H9 (cell line): ENCODE results near the gene SHC1. TPM values are rescaled to one million over a fixed set of nuclear protein-coding genes. Genes with fewer than 3 reads are reported as not detected.

Experiments used
- DNase-seq: peaks from one replicate; pipeline ENCODE4 v3.0.0-alpha.2; 2017
- H2AFZ ChIP-seq: one replicate; pipeline ENCODE4 v1.6.1; 2013; ENCODE audit warnings: mild to moderate bottlenecking, low read length, control low read depth, moderate library complexity
- H2AK5ac ChIP-seq: 2 replicates; pipeline ENCODE4 v1.6.1; 2013; ENCODE audit warnings: low read length, control low read depth, mixed read lengths; ENCODE audit not compliant: insufficient read length
- H2BK120ac ChIP-seq: one replicate; pipeline ENCODE4 v1.6.1; 2013; ENCODE audit warnings: low read depth, mild to moderate bottlenecking, low read length, control low read depth, inconsistent platforms; ENCODE audit not compliant: poor library complexity, severe bottlenecking
- H2BK12ac ChIP-seq: 2 replicates; pipeline ENCODE4 v1.6.1; 2013; ENCODE audit warnings: low read length, control low read depth, mixed read lengths, low read depth; ENCODE audit not compliant: insufficient read length
- H2BK15ac ChIP-seq: 2 replicates; pipeline ENCODE4 v1.6.1; 2013; ENCODE audit warnings: low read depth, low read length, control low read depth
- H2BK20ac ChIP-seq: one replicate; pipeline ENCODE4 v1.6.1; 2013; ENCODE audit warnings: low read depth, mild to moderate bottlenecking, low read length, control low read depth, inconsistent platforms; ENCODE audit not compliant: poor library complexity, severe bottlenecking
- H2BK5ac ChIP-seq: 2 replicates; pipeline ENCODE4 v1.6.1; 2013; ENCODE audit warnings: low read length, control low read depth, mixed read lengths; ENCODE audit not compliant: insufficient read length
- H3K14ac ChIP-seq: 2 replicates; pipeline ENCODE4 v1.6.1; 2013; ENCODE audit warnings: low read length, control low read depth; ENCODE audit not compliant: insufficient read depth
- H3K18ac ChIP-seq: 2 replicates; pipeline ENCODE4 v1.6.1; 2013; ENCODE audit warnings: low read depth, mild to moderate bottlenecking, mixed read lengths, low read length, control low read depth; ENCODE audit not compliant: insufficient read length
- H3K23ac ChIP-seq: 2 replicates; pipeline ENCODE4 v1.6.1; 2013; ENCODE audit warnings: low read length, control low read depth, mixed read lengths, low read depth; ENCODE audit not compliant: insufficient read length
- H3K23me2 ChIP-seq: 2 replicates; pipeline ENCODE4 v1.6.1; 2013; ENCODE audit warnings: low read depth, mild to moderate bottlenecking, mixed read lengths, low read length, control low read depth; ENCODE audit not compliant: insufficient read length, poor library complexity, severe bottlenecking
- H3K27ac ChIP-seq: 2 replicates; pipeline ENCODE4 v1.5.1; 2013; ENCODE audit warnings: low read length, control low read depth, mixed read lengths, low read depth; ENCODE audit not compliant: insufficient read length
- H3K27me3 ChIP-seq: 2 replicates; pipeline ENCODE4 v1.6.1; 2013; ENCODE audit warnings: low read length, control low read depth, inconsistent platforms; ENCODE audit not compliant: insufficient read depth
- H3K4ac ChIP-seq: 2 replicates; pipeline ENCODE4 v1.6.1; 2013; ENCODE audit warnings: low read depth, mild to moderate bottlenecking, control low read depth, inconsistent platforms, low read length, moderate library complexity
- H3K4me1 ChIP-seq: 2 replicates; pipeline ENCODE4 v1.6.1; 2013; ENCODE audit warnings: low read length, control low read depth, inconsistent platforms; ENCODE audit not compliant: insufficient read depth
- H3K4me2 ChIP-seq: 2 replicates; pipeline ENCODE4 v1.6.1; 2013; ENCODE audit warnings: low read length, control low read depth, mixed read lengths; ENCODE audit not compliant: insufficient read length, insufficient read depth
- H3K56ac ChIP-seq: 2 replicates; pipeline ENCODE4 v1.6.1; 2013; ENCODE audit warnings: low read depth, mild to moderate bottlenecking, mixed read lengths, low read length, control low read depth; ENCODE audit not compliant: insufficient read length
- H3K79me1 ChIP-seq: 2 replicates; pipeline ENCODE4 v1.6.1; 2013; ENCODE audit warnings: low read depth, mild to moderate bottlenecking, moderate library complexity, low read length, control low read depth, inconsistent platforms; ENCODE audit not compliant: insufficient read depth, poor library complexity, severe bottlenecking
- H3K79me2 ChIP-seq: 2 replicates; pipeline ENCODE4 v1.6.1; 2013; ENCODE audit warnings: low read length, control low read depth, inconsistent platforms; ENCODE audit not compliant: insufficient read depth
- H3K9ac ChIP-seq: 2 replicates; pipeline ENCODE4 v1.6.1; 2013; ENCODE audit warnings: low read length, control low read depth, mixed read lengths; ENCODE audit not compliant: insufficient read length; ENCODE audit errors: extremely low read depth
- H3K9me3 ChIP-seq: one replicate; pipeline ENCODE4 v1.6.1; 2013; ENCODE audit warnings: low read depth, low read length, inconsistent platforms; ENCODE audit not compliant: control insufficient read depth
- H3T11ph ChIP-seq: one replicate; pipeline ENCODE4 v1.6.1; 2013; ENCODE audit warnings: mild to moderate bottlenecking, low read length, control low read depth, inconsistent platforms
- H4K20me1 ChIP-seq: one replicate; pipeline ENCODE4 v1.6.1; 2013; ENCODE audit not compliant: control insufficient read depth, insufficient read length, insufficient read depth
- H4K5ac ChIP-seq: 2 replicates; pipeline ENCODE4 v1.6.1; 2013; ENCODE audit warnings: low read depth, mild to moderate bottlenecking, mixed read lengths, low read length, control low read depth; ENCODE audit not compliant: insufficient read length
- H4K8ac ChIP-seq: replicated peaks from 2 replicates; pipeline ENCODE4 v1.6.1; 2013; ENCODE audit warnings: low read length, control low read depth, mixed read lengths, low read depth; ENCODE audit not compliant: insufficient read length
- H4K91ac ChIP-seq: 2 replicates; pipeline ENCODE4 v1.6.1; 2013; ENCODE audit warnings: low read depth, mild to moderate bottlenecking, moderate library complexity, mixed read lengths, low read length, control low read depth; ENCODE audit not compliant: insufficient read length
- H3K27ac Mint-ChIP-seq, 3 experiments: 2 replicates in 2 of 3; 3 replicates in 1 of 3; pipeline ENCODE4 v1.8.0; 2020 to 2021; ENCODE audit warnings: mixed read lengths in 3 of 3, mild to moderate bottlenecking in 1 of 3, moderate library complexity in 1 of 3
- H3K27me3 Mint-ChIP-seq: 2 replicates; pipeline ENCODE4 v1.8.0; 2021; ENCODE audit warnings: low read depth, mild to moderate bottlenecking, moderate library complexity, mixed read lengths
- H3K36me3 Mint-ChIP-seq, 3 experiments: 2 replicates in 2 of 3; 3 replicates in 1 of 3; pipeline ENCODE4 v1.8.0; 2020 to 2021; ENCODE audit warnings: low read depth in 3 of 3, mixed read lengths in 3 of 3; ENCODE audit not compliant: insufficient read depth in 1 of 3
- H3K4me1 Mint-ChIP-seq, 2 experiments: 2 replicates each; pipeline ENCODE4 v1.8.0; 2020; ENCODE audit warnings: mixed read lengths in 2 of 2
- H3K4me3 Mint-ChIP-seq, 2 experiments: 2 replicates in 1 of 2; 3 replicates in 1 of 2; pipeline ENCODE4 v1.8.0; 2020 to 2021; ENCODE audit warnings: mild to moderate bottlenecking in 2 of 2, mixed read lengths in 2 of 2, moderate library complexity in 1 of 2
- H3K9me3 Mint-ChIP-seq, 2 experiments: 2 replicates in 1 of 2; 3 replicates in 1 of 2; pipeline ENCODE4 v1.8.0; 2020; ENCODE audit warnings: mild to moderate bottlenecking in 2 of 2, mixed read lengths in 2 of 2, moderate library complexity in 1 of 2
- CTCF ChIP-seq: fragments of 200-600 bp; sonication (generic); conservative IDR thresholded peaks from 3 replicates; pipeline ENCODE4 v1.8.0; 2021; ENCODE audit warnings: antibody characterized with exemption, mild to moderate bottlenecking
- WGBS: extraction: QIAGEN DNeasy Blood & Tissue Kit; methylation state at CpG from one replicate; pipeline ENCODE4 v1.1.7; 2013; ENCODE audit warnings: missing lambda C conversion rate, low lambda C conversion rate, mixed read lengths; ENCODE audit not compliant: insufficient read length; ENCODE audit errors: extremely low coverage; 5-methylcytosine and 5-hydroxymethylcytosine counted together
- total RNA-seq: library from RNA; stranded (reverse); gene quantifications from 2 replicates; pipeline ENCODE4 v1.2.1, GENCODE V29; 2021

Gene SHC1
- total RNA-seq, 1 experiment from 2014 or later: 168 TPM

GRCh38 chr1:154931940-154932487 lies 38.5 kb downstream of the SHC1 start:
- H4K5ac ChIP-seq: no peak overlapping the region
- peaks cover 3 to 4% of the 10 kb centered on the region in 2 experiments; a peak in 3 of 4 replicates for H3K4me1 Mint-ChIP-seq
- H3K4me3 Mint-ChIP-seq: no peak overlapping the region
- peaks cover 0 to 20% (median 10%) of the 10 kb centered on the region in 3 experiments; a peak in 4 of 7 replicates for H3K36me3 Mint-ChIP-seq
- no peak overlapping the region for H3K56ac ChIP-seq
- H2BK15ac ChIP-seq: no peak overlapping the region
- no peak overlapping the region for H4K8ac ChIP-seq
- no peaks in the 10 kb centered on the region for H3K79me2 ChIP-seq
- H3K27me3 Mint-ChIP-seq: no peaks in the 10 kb centered on the region; the same call in 1 of the 2 replicates
- H3K23ac ChIP-seq: no peak overlapping the region
- H3K27ac ChIP-seq: no peak overlapping the region
- no peak overlapping the region for H2AK5ac ChIP-seq
- H4K91ac ChIP-seq: no peak overlapping the region
- no peaks in the 10 kb centered on the region for H3K9me3 ChIP-seq
- H2BK12ac ChIP-seq: no peak overlapping the region
- H2BK5ac ChIP-seq: no peak overlapping the region
- no peak for DNase-seq
- no peak overlapping the region for H3T11ph ChIP-seq
- peaks cover 6% of the 10 kb centered on the region for H3K23me2 ChIP-seq
- no peaks in the 10 kb centered on the region for H4K20me1 ChIP-seq
- no peak overlapping the region for H3K14ac ChIP-seq
- H3K18ac ChIP-seq: no peak overlapping the region
- no peak overlapping the region for H3K9ac ChIP-seq
- no peak overlapping the region for H3K27ac Mint-ChIP-seq
- H3K4me1 ChIP-seq: no peaks in the 10 kb centered on the region; the same call in 1 of the 2 replicates
- no peak overlapping the region for H2BK120ac ChIP-seq
- H3K4me2 ChIP-seq: no peak overlapping the region
- no peak overlapping the region for H2BK20ac ChIP-seq
- no peak overlapping the region for H2AFZ ChIP-seq
- WGBS: no CpG with 5 or more reads among the region's 11 CpGs
- no peak for TF ChIP-seq CTCF
- no peaks in the 10 kb centered on the region for H3K79me1 ChIP-seq
- no peaks in the 10 kb centered on the region for H3K27me3 ChIP-seq
- H3K9me3 Mint-ChIP-seq: no peaks in the 10 kb centered on the region; a peak in 2 of 5 replicates
- no peak overlapping the region for H3K4ac ChIP-seq
